Right atrium auricular region (tissue), 2 donors: ENCODE results near the gene ASB7. TPM values are rescaled to one million over a fixed set of nuclear protein-coding genes. Genes with fewer than 3 reads are reported as not detected.

ENCODE experiments used
- DNase-seq: peaks from one replicate; pipeline ENCODE4 v3.0.0-alpha.2; 2019; ENCODE audit warnings: low spot score
- H3K27ac ChIP-seq, 2 donors: fragments of 200-600 bp; sonication (generic); 1 replicate in 1 of 2; 2 replicates in 1 of 2; pipeline ENCODE4 v1.5.1; 2016 to 2019
- H3K27me3 ChIP-seq, 2 donors: fragments of 200-600 bp; sonication (generic); one replicate each; pipeline versions ENCODE4 v1.5.1 to v1.6.0; 2017 to 2019
- H3K36me3 ChIP-seq: fragments of 200-600 bp; sonication (generic); one replicate; pipeline ENCODE4 v1.5.1; 2016
- H3K4me1 ChIP-seq, 2 donors: fragments of 200-600 bp; sonication (generic); one replicate each; pipeline versions ENCODE4 v1.5.1 to v1.6.0; 2017 to 2019
- H3K4me3 ChIP-seq, 2 donors: fragments of 200-600 bp; sonication (generic); 1 replicate in 1 of 2; 2 replicates in 1 of 2; pipeline ENCODE4 v1.5.1; 2017 to 2019; ENCODE audit warnings: mild to moderate bottlenecking in 1 of 2, moderate library complexity in 1 of 2
- H3K9me3 ChIP-seq, 2 donors: fragments of 200-600 bp; sonication (generic); one replicate each; pipeline ENCODE4 v1.5.1; 2019
- CTCF ChIP-seq, 2 donors: fragments of 200-600 bp; sonication (generic); IDR thresholded peaks; one replicate each; pipeline ENCODE4 v1.5.1; 2019; ENCODE audit warnings: antibody characterized with exemption in 2 of 2
- total RNA-seq, 2 donors: library from RNA; depleted of rRNA; stranded (reverse); fragments of >200 nt; gene quantifications; one replicate each; pipeline ENCODE4 v1.1.0, GENCODE V29; 2016

ASB7 gene
- total RNA-seq, 2 donors from 2014 or later, result 5.5 to 6.2 TPM

GRCh38 chr15:100565591-100565990 lies 36.8 kb upstream of the ASB7 start:
- H3K4me1 ChIP-seq, result no peaks in the 10 kb centered on the region
- no peaks in the 10 kb centered on the region for H3K27me3 ChIP-seq
- no peak overlapping the region for H3K27ac ChIP-seq
- no peaks in the 10 kb centered on the region for H3K9me3 ChIP-seq
- no peak for DNase-seq
- TF ChIP-seq CTCF (IDR thresholded peaks at IDR 0.05), result no peak
- H3K4me3 ChIP-seq, result no peak overlapping the region
- peaks cover 7% of the 10 kb centered on the region for H3K36me3 ChIP-seq

- H3K9me3 ChIP-seq, result no peaks in the 10 kb centered on the region
- no peaks in the 10 kb centered on the region for H3K27me3 ChIP-seq
- no peaks in the 10 kb centered on the region for H3K4me1 ChIP-seq
- no peak for TF ChIP-seq CTCF (IDR thresholded peaks at IDR 0.05)
- no peak overlapping the region for H3K27ac ChIP-seq
- H3K36me3 ChIP-seq, result peaks cover 16% of the 10 kb centered on the region
- H3K4me3 ChIP-seq, result no peak overlapping the region
- DNase-seq, result no peak
These were observed 35.4 kb upstream of the ASB7 start for GRCh38 chr15:100566850-100567628.

- Histone ChIP-seq H3K36me3 (peaks cover 30% of the 10 kb centered on the region), H3K4me1 (no peaks in the 10 kb centered on the region), H3K4me3 (no peak overlapping the region), H3K27ac (no peak overlapping the region), H3K9me3 (no peaks in the 10 kb centered on the region), H3K27me3 (no peaks in the 10 kb centered on the region)
- no peak for TF ChIP-seq CTCF (IDR thresholded peaks at IDR 0.05)
- no peak for DNase-seq
These were observed 33.0 kb upstream of the ASB7 start for GRCh38 chr15:100569391-100569790.

DNA sequence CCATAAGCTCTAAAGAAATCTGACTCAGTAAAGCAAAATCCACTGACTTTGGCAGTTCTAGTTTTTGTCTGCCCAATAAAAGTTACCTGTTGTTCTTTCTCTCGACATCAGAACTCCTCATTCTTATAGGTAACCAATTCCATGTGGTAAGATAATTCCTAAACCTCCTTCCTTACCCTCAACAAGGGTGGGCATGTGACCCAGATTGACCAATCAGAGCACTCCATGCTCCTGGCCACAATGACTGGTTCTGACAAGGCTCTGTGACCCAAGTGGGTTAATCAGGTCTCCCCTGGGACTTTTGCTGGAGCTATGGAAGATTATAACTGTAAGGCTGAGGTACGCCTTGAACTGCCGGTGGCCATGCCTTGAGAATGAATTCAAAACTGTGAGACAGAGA lies 32.1 kb upstream of the ASB7 start:
- Histone ChIP-seq H3K9me3 (no peaks in the 10 kb centered on the region), H3K36me3 (peaks cover 30% of the 10 kb centered on the region), H3K4me1 (no peaks in the 10 kb centered on the region), H3K4me3 (no peak overlapping the region), H3K27me3 (no peaks in the 10 kb centered on the region), H3K27ac (no peak overlapping the region)
- TF ChIP-seq CTCF (IDR thresholded peaks at IDR 0.05), result no peak
- no peak for DNase-seq

DNA sequence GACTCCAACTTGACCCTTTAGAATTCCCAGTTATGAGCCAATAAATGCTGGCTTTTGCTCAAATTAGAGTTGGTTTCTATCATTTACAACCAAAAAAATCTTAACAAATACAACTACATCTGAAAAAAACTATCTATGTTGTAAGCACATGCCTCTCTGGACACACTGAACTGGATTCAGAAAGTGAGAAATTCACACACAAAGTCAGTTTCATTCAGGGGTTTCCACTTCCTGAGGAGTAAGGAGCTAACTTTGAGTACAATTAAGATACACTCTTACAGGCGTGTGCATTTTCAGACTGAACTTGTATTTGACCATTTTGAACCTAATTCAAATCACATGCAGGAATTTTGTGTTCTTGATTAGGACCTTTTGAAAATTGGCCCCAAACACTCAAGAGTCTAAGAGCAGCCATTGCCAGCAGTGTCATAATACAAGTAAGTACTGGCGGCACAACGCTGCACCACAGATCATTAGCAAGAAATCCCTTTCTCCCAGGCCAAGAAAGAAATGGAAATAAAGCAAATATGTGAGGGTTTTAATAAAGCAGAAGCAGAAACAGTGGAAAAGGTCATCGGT lies 31.6 kb upstream of the ASB7 start:
- Histone ChIP-seq H3K9me3 (no peaks in the 10 kb centered on the region), H3K27me3 (no peaks in the 10 kb centered on the region), H3K27ac (no peak overlapping the region), H3K36me3 (peaks cover 30% of the 10 kb centered on the region), H3K4me3 (no peak overlapping the region), H3K4me1 (no peaks in the 10 kb centered on the region)
- DNase-seq, result no peak
- TF ChIP-seq CTCF (IDR thresholded peaks at IDR 0.05), result no peak
